EL (cell line): ENCODE measurements around the gene KRT7.
A peak's percentile ranks its signal among the peaks of the same experiment; 100 is the strongest.

Experiments
- DNase-seq: peaks from one replicate; pipeline ENCODE4 v3.0.0-alpha.2; 2016

Gene KRT7

GRCh38 chr12:52232674-52233461, at the start of gene KRT7:
Gene KRT7 (plus strand): TSS chr12:52233243. CDS start chr12:52233297, 54 bp downstream.
- DNase-seq: peak; percentile 35

DNA sequence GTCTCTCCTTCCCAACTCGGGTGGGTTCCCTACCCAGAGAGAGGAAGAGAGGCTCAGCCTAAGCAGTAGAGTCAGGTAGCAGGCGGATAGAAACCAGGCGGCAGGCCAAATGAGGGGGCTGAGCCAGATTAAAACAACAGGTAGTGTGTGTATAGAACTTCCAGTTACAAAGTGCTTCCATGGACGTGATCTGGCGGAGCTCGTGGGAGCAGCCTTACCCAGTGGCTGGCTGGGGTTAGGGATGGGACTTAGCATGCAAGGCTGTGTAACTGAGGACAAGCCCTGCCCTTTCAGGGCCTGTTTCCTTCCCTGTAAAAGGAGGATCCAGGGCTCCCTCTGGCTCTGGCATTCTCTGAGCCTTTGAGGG, 49.5 kb upstream of the KRT7 start:
- no peak for DNase-seq

- no peak for DNase-seq
Observed at GRCh38 chr12:52183971-52184370, 49.1 kb upstream of the KRT7 start.

DNA sequence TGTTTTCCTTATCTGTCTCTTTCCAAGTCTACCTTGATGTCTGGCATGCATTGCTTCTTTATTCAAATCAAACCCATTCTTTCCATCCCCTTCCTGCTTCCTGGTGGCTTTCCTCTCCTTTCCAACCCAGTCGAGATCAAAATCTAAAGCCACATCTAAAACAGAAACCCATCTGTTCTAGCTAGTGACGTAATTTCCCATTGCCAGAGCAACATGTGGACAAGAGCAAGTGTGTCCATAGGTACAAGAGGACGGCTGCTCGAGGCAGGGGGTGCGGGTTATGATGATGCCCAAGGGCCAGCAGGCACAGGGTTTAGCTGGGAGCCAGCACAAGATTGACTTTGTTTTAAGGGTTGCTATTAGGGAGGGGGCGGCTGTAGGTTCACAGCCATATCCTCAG, 48.2 kb upstream of the KRT7 start:
- DNase-seq: no peak

DNA sequence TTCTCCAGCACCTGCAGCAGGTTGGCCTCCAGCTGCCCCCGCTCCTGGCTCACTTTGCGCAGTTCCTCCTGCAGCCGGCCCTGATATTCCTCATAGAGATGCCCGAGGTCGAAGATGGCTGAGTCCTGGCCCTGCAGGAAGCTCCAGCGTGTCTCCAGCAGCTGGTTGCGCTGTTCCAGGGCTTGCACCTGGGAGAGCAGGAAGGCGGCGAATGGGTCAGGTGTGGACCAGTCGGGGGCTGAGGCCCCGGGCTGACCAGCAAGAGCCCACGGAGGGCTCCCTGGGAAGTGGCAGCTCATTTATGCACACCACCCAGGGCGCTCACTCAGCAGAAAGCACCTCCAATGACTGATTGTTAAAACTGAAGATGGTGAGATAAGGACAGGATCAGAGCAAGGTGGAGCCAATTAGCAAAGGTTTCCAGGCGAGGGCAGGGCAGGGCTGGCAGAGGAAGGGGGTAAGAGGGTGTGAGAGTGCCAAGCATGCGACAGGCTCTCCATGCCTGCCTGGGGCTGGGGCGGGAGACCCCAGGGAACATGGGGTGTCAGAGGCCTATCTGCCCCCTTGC, 47.6 kb upstream of the KRT7 start:
- no peak for DNase-seq

DNA sequence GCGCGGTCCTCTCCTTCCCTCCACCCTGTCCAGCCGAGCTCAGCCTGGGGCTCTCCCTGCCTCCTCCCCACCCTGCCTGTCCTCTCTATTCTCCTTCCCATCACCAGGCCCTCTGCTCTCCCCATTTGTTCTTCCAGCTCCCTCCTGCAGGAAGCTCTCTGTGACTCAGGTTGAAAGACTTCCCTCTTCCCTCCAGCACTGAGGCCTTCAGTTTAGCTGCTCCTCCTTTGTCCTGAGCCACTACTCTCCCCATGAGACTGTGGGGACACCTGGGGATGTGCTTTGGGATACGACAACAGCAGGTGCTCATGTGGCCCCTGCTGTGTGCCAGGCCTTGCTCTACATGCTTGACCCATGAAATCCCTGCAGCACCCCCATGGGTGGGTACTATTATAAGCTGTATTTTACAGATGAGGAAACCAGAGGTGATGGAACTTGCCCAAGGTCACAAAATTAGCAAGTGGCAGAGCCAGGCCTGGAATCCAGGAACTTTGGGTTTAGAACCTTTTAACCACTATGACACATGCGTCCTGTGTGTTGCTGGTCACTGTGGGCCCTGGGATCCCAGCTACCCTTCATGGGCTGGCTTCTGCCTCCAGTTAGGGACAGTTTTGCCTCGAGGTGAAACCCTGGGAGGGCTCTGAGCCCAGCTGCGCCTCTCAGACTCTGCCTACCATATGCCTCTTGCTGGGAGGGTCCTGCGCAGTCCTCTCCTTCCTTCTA, 46.8 kb upstream of the KRT7 start:
- DNase-seq: peak; percentile 95

DNA sequence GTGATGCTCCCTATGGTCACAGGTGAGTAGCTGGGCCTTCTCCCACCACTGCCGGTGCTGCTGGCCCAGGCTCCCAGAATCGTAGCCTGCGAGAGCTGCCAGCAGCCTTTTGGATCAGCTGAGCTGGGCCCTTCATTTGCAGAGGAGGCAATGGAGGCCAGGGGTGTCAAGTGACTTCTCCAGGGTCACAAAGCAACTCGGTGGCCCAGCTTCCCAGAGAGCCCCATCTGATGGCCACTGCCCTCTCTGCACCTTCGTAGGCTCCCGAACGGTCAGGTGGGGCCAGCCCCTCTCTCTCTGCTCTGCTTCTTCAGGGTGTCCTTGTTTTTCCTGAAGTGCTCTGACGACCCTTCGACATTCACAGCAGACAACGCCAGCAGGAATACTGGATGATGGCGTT, 45.8 kb upstream of the KRT7 start:
- DNase-seq: no peak

DNA sequence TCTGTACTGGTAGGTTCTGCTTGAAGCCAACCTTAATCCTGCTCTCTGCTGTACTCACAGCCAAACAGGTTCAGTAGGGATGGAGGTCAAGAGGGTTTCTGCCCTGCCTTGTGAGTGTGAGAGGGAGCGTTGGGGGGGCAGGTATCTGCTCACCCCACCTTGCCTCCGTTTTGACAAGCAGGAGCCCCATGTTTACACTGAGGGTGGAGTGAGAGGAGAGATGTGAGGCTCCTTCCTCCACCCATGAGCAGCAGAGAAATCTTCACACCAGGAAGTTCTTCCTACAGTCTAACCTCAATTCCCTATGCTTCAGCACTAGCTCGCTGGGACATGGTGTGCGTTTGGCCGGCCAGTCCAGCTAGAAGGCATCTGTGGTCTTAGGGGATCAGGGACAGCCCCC, 45.4 kb upstream of the KRT7 start:
- DNase-seq: no peak

DNA sequence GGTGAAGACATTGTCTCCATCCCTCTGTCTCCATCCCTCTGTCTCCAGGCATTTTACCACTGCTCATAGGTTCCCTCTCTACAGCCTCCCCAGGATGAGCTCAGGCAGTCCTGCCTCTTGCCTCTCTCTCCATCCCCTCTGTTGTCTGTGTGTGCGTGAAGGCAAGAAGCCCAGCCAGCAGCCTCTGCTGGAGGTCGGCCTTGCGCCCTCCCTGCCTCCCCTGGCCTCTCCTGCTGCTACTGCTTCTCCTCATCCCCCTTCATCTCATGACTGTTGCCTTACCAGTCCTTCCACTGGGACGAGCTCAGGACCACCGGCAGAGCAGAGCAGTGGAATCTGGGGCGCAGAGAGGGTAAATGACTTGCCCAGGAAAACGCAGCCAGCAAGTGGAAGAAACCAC, 44.4 kb upstream of the KRT7 start:
- no peak for DNase-seq

- peak; percentile 81 for DNase-seq
Observed at GRCh38 chr12:52189376-52190174, 43.5 kb upstream of the KRT7 start.

DNA sequence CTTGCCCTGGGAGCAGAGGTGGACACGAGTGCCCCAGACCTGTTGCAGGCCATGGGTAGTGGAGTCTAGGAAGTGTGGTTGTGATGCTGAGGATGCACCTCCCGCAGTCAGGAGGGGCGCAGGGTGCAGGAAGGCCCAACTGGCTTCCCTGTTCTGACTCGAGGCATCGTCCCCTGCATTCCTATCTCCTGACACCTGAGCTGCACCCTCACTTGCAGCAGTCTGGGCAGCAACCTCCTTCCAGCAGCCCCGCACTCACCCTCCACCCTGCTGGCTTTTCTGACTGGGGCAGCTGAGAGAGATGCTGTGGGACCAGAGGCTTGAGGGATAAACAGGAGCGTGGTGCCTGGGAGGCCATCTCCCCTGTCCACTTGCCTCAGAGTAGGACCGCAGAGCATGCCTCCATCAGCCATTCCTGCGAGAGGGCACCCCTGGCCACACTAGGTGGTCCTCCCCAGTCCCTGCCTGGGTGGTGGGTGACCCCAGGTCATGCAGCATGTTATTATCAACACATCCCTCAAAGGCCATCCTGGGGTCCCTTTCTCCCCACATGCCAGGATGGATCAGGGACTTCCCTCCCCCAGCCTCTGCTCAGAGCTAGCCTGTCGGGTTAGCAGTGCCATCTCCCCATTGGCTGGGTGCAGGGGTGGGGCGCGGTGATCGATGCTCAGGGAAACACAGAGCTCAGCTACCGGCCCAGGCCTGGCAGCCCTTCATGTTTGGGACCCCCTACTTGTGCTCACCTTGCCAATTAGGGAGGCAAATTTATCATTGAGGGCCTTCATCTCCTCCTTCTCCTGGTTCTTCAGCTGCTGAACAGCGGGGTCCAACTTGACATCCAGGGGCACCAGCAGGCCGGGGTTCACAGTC, 41.9 kb upstream of the KRT7 start:
- peak; percentile 58 for DNase-seq

DNA sequence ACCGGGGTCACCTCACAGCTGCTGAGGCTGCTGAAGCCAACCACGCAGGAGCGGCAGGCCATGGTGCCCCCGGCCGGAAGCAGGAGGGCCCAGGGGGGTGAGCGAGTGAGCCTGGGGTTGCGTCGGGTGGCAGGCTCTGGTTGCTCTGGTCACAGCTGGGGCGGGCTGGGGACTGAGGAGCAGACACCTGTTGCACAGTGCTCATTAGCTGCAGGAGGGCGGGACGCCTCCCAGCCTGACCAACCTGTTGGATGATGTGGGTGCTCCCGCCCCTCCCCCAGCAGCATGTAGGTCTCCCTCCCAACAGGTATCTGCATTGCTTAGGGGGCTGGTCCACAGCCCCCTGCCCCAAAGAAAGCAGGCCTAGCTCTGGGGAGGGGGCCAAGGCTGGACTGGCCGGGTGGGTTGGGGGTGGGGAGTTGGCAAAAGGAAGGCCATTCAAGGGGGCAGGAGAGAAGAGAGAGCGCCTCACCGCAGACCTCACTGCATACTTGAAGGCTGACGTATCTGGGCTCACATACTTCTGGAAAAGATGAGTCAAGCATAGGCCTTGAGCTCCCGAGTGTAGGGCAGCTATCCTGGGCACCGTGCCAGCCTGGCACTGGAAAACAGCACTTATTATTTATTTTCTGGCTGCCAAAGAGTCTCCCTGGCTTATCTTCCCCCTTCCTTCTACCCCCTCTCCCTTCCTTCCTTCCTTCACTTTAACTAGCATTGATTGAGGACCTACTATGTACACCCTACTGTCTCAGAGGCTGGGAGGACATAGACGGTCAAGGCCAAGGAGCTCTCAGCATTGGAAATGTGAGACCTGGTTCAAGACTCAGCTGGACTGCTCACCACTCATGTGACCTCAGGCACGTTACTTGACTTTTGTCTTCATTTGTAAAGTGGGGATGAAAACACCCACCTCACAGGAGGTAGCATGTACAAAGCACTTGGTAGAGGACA, 40.9 kb upstream of the KRT7 start, which contains the start of gene KRT80:
KRT80 (minus strand) TSS at position 174 of the 951 bp plus-strand sequence; CDS start at position 62, 112 bp downstream.
- DNase-seq: peak; percentile 99

DNA sequence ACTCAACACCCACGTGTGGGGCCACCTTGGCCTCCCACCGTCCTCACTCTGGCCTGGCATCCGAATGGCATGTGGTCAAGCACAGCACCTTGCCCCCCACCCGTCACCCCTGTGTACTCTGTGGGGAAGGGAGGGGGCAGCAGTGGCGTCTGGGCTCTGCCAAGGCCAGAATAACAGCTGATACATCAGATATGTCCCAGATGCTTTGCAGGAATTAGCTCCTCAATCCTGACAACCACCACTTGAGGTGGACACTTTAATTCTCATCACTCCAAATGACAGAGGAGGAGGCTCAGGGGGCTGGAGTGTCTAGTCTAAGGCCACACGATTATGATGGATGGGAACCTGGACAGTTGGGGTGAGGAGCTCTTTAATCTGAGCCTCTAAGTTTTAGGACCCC, 39.5 kb upstream of the KRT7 start:
- no peak for DNase-seq

- DNase-seq: peak; percentile 47
Observed at GRCh38 chr12:52193991-52194390, 39.1 kb upstream of the KRT7 start.

- DNase-seq: peak; percentile 50
Observed at GRCh38 chr12:52195065-52195730, 37.8 kb upstream of the KRT7 start.

DNA sequence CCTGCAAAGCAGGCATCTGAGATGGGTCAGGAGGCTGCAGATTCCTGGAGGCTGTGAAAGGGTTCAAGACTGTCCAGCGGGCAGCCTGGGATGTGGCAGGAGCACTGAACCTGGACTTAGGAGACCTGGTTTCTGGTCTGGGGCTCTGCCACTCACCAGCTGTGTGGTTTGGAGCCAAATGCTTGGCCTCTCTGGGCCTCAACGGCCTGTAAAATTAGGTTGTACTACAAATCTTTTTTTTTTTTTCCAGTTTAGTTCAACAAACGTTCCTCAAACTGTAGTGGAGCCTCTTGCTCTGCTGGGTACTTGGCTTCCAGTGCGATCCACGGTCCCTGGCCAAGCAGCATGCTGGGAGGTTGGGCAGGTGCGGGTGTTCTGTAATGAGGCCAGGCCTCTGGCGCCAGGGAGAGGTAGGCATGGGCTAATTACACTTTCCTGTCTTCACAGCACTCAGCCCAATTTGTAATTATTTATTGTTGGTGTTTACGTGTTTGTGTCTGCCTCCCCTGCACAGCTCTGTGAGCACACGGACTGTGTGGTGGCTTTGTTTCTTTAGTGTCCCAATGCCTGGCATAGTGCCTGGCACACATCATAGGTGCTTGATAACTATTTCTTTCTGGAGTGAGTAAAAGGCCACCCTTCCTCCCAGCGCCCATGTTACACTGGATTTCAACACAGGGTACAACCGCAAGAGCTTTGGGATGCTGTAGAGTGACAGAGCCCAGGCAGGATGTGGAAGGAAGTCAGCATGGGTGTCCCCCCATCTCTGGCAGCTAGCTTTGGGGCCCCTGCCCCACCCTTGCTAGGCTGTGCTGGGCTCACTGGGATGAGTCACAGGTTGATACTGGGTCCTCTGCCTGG, 35.4 kb upstream of the KRT7 start:
- no peak for DNase-seq

DNA sequence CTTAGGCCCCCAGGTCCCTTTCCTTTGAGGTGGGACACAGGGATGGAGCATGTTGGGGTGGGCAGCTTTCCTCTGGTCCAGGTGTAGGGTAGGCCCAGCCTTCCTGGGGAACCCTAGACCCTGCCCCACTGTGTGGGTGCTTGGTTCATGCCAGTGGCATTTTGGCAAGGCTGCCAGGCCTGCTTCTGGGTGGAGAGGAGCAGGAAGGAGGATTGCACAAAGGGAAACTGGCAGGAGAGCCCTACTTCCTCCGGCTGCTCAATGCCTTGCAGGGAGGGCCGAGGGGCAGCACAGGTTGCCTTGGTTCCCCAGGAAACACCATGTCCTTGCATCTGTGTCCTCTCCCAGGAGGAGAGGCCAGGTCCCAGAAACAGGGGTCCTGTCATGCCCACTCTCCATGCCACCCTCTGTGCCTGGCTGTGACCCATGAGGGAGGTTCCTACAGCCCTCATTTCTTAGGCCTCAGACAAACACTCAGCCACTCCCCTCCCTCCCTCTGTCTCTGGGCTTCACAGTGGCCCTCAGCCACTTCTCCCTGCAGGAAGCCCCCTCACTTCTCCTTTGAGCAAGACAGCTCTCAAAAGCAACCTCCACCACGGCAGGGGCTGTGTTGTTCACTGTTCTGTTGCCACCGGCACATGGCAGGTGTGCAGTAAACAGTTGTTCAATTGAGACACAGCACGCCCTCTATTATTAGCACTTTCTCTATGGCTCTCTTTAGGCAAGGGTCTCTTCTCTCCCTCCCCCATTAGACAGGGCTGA, 34.4 kb upstream of the KRT7 start:
- DNase-seq: no peak

DNA sequence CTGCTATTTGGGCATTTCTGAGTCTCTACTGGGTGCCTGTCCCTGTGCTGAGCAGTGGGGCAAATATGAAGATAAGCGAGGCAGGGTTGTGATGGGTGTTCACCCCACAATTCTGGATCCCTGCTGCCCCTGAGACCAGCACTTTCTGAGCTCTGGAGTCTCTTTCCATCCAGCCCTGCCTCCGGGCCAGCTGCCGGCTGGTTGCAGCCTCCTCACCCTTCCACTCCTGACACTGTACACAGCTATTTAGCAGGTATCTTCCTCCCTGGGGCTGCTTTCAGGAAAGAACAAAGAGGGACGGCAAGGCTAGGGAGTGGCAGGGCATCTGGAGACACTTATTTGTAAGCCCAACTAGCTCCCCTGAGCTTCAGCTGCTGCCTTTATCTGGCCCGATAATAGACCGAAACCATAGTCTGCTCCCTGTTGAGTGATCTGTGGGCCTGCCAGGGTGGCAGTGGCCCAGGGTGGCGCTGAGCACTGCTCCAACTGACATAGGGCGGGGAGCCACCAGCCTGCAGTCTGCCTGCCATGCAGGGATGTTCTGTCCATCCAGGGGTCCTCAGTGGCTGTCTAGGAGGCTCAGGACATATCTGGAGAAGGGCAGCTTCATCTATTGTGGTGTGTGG, 33.6 kb upstream of the KRT7 start:
- DNase-seq: no peak
